ENCODE measurements around the gene JOSD2. TPM values are rescaled to one million over a fixed set of nuclear protein-coding genes. Genes with fewer than 3 reads are reported as not detected.
A peak's percentile ranks its signal among the peaks of the same experiment; 100 is the strongest.

JOSD2 gene
- total and polyA plus RNA-seq, 2 of the 4 experiments (the other 2 are of a cell fraction) = 12.2 to 54.1 TPM

- no peak overlapping the region for H3K4ac ChIP-seq (ENCODE audit: low read depth, low read length)
- no peak overlapping the region for H3K27ac ChIP-seq (ENCODE audit: insufficient read depth, low read length)
- no peaks in the 10 kb centered on the region for H3K79me1 ChIP-seq (ENCODE audit: low read depth in 1 of 2, low read length in 2 of 2)
- peaks cover 6% of the 10 kb centered on the region; the same call in 1 of the 2 replicates for H3K9me3 ChIP-seq (ENCODE audit: control insufficient read depth, insufficient read depth, low read length)
- ChIA-PET CTCF (no interaction called here), POLR2A (ENCODE audit: unreplicated experiment) (no interaction called here)
- no peak overlapping the region for H2BK20ac ChIP-seq (ENCODE audit: low read depth, low read length)
- H2BK15ac ChIP-seq (ENCODE audit: low read depth, low read length) = no peak overlapping the region
- ATAC-seq (ENCODE audit: low read depth) (no peak), DNase-seq (no peak)
- H3K18ac ChIP-seq (ENCODE audit: low read depth, low read length) = no peak overlapping the region
- no peak overlapping the region for H3K14ac ChIP-seq (replicated peaks; ENCODE audit: low read depth, low read length)
- peak overlapping the region; percentile 55 for H2AK9ac ChIP-seq (replicated peaks; ENCODE audit: low read depth, low read length, poor library complexity)
- no peak overlapping the region for H2BK120ac ChIP-seq (ENCODE audit: low read depth, low read length)
- no peak overlapping the region for H3K23ac ChIP-seq (ENCODE audit: low read depth, low read length)
- in situ Hi-C loops (cut with MboI; ENCODE audit: low sequenced_read_pairs) (no loop called here), intact Hi-C loops (cut with micrococcal nuclease) (no loop called here), dilution Hi-C loops (cut with HindIII; ENCODE audit: low sequenced_read_pairs, unreplicated experiment) (no loop called here)
- no peak overlapping the region for H4K91ac ChIP-seq (ENCODE audit: insufficient read depth, low read depth, low read length)
- H2BK5ac ChIP-seq (ENCODE audit: low read depth, low read length, poor library complexity, severe bottlenecking) = no peak overlapping the region
- H3K27me3 ChIP-seq (ENCODE audit: control insufficient read depth, insufficient read depth, low read length) = peaks cover 43% of the 10 kb centered on the region
- no peak overlapping the region for H3K4me2 ChIP-seq (ENCODE audit: low read depth, low read length)
- no TSS peak for BruUV-seq (replicated peaks)
- WGBS, 2 experiments (ENCODE audit: extremely low coverage in 2 of 2, insufficient read length in 1 of 2) = 50% methylated on average over 1 of the region's 7 CpGs; no CpG with 5 or more reads in 1 of the 2 experiments
- no peak overlapping the region for H2AFZ ChIP-seq (replicated peaks; ENCODE audit: low read length, poor library complexity)
- H4K5ac ChIP-seq (ENCODE audit: low read depth, low read length) = no peak overlapping the region
- H3K4me1 ChIP-seq (ENCODE audit: control insufficient read depth, insufficient read depth, low read length) = no peaks in the 10 kb centered on the region
- no peaks in the 10 kb centered on the region for H3K9me1 ChIP-seq (ENCODE audit: insufficient read depth, low read length)
- H2AK5ac ChIP-seq (ENCODE audit: low read depth, low read length) = no peak overlapping the region
- no peak overlapping the region for H4K8ac ChIP-seq (ENCODE audit: low read depth in 2 of 2, low read length in 2 of 2)
- H3K4me3 ChIP-seq (ENCODE audit: insufficient read depth, low read depth, low read length) = no peak overlapping the region
- no peaks in the 10 kb centered on the region for H4K20me1 ChIP-seq (ENCODE audit: insufficient read depth, low read length)
- H3K56ac ChIP-seq (ENCODE audit: extremely low read depth, insufficient read depth, low read length) = no peak overlapping the region
- peaks cover 2% of the 10 kb centered on the region; the same call in 1 of the 2 replicates for H3K36me3 ChIP-seq (ENCODE audit: control insufficient read depth, insufficient read depth, low read length)
- no peak overlapping the region for H3K9ac ChIP-seq (ENCODE audit: low read depth, low read length)
- TF ChIP-seq BHLHE40 (IDR thresholded peaks at IDR 0.05; ENCODE audit: low read depth, low read length) = no peak
- TF ChIP-seq SMC3 (IDR thresholded peaks at IDR 0.05; ENCODE audit: low read depth, low read length) = no peak
- no peak for TF ChIP-seq NFE2L2 (IDR thresholded peaks at IDR 0.05; ENCODE audit: low read depth, low read length)
- TF ChIP-seq RAD21 (IDR thresholded peaks at IDR 0.05; ENCODE audit: low read length) = no peak
- no peak for TF ChIP-seq RFX5 (IDR thresholded peaks at IDR 0.05; ENCODE audit: low read depth, low read length)
- no peak for TF ChIP-seq ELK1 (IDR thresholded peaks at IDR 0.05; ENCODE audit: borderline replicate concordance, low read depth, low read length)
- no peak for TF ChIP-seq POLR2A (IDR thresholded peaks at IDR 0.05; ENCODE audit: low read depth, low read length)
- no peak for TF ChIP-seq MAZ (IDR thresholded peaks at IDR 0.05; ENCODE audit: borderline replicate concordance, low read depth, low read length)
- TF ChIP-seq MAFK (IDR thresholded peaks at IDR 0.05; ENCODE audit: low read depth, low read length) = no peak
- TF ChIP-seq MXI1 (IDR thresholded peaks at IDR 0.05; ENCODE audit: borderline replicate concordance, low read depth, low read length) = no peak
- TF ChIP-seq CHD1 (IDR thresholded peaks at IDR 0.05; ENCODE audit: low read depth, low read length) = no peak
- no peak for TF ChIP-seq CEBPB (IDR thresholded peaks at IDR 0.05; ENCODE audit: low read depth, low read length)
- no peak for TF ChIP-seq USF2 (IDR thresholded peaks at IDR 0.05; ENCODE audit: low read depth, low read length)
- TF ChIP-seq RCOR1 (IDR thresholded peaks at IDR 0.05; ENCODE audit: insufficient replicate concordance, low read length) = no peak
- TF ChIP-seq FOS (IDR thresholded peaks at IDR 0.05; ENCODE audit: low read depth, low read length) = no peak
These were observed 16.6 kb downstream of the JOSD2 start for GRCh38 chr19:50494186-50495019.

Measured in IMR-90 (cell line).